Measurements from ENCODE around the gene ANO1. TPM values are rescaled to one million over a fixed set of nuclear protein-coding genes. Genes with fewer than 3 reads are reported as not detected.

Gene ANO1
- polyA plus RNA-seq, 6 donors from 2014 or later, result not detected

DNA sequence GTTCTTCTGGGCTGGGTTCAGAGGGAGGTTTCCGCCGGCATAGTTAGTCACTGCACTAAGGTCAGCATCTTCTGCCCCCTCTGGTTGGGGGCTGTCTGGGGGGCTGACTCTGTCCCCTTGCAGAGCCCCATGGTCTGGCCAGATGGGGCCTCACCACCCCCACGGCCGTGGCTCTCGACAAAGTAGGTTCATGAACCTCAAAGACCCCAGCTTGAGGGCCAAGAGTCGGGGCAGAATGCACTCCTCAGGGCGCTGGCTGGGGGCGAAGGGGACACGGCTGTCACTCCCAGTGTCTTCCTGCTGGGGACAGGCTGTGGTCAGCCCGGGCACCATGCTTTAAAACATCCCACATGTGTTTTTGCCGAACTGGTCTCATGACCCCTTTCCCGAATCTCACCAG, 20.8 kb downstream of the ANO1 start:
- ATAC-seq (ENCODE audit: low read depth in 2 of 2) (no peak), DNase-seq (no peak)
- Mint-ChIP-seq H3K27me3 (peaks cover 4 to 18% (median 10%) of the 10 kb centered on the region in 3 donors), H3K36me3 (no peaks in the 10 kb centered on the region), H3K4me3 (no peak overlapping the region), H3K4me1 (no peaks in the 10 kb centered on the region), H3K9me3 (peaks cover 0 to 1% (median 0%) of the 10 kb centered on the region in 7 donors), H3K27ac (no peak overlapping the region)

DNA sequence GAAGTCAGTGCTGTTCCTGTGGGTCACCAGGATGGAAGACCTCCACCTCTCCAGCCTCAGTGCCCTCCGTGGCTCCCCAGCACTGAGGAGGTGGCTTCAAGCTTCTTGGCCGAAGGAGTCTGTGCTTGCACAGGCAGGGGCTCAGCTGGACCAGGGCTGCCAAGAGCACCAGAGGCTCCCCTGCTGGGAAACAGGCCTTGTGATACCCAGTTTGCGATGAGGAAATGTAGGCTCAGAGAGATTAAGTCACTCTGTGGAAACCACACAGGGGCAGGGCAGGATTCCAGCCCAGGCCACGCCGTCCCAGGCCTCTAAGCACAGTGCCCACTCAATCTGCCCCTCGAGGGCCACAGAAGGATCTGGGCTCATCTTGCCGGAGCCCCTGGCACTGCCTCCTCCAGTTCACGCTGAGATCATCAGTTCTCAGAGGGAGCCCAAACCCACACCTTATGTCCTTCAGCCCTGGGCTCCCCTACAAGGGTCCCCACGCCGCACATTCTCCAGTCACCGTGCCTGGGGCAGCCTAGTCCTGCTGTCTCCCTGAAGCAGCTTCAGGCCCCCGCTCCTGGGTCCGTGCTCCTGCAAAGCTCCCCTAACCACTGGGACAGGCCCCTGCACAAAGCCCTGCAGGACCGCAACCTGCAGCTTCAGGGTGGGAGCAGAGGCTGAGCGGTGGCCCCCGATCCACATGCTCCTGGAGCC, 21.6 kb downstream of the ANO1 start:
- ATAC-seq (ENCODE audit: low read depth in 2 of 2) (no peak), DNase-seq (no peak)
- H3K36me3 Mint-ChIP-seq, result no peaks in the 10 kb centered on the region
- H3K4me3 Mint-ChIP-seq, result no peak overlapping the region
- H3K4me1 Mint-ChIP-seq, result no peaks in the 10 kb centered on the region
- H3K27me3 Mint-ChIP-seq, result peaks cover 4 to 23% (median 17%) of the 10 kb centered on the region in 3 donors
- H3K9me3 Mint-ChIP-seq, result peaks cover 0 to 1% (median 0%) of the 10 kb centered on the region in 7 donors
- no peak overlapping the region for H3K27ac Mint-ChIP-seq

DNA sequence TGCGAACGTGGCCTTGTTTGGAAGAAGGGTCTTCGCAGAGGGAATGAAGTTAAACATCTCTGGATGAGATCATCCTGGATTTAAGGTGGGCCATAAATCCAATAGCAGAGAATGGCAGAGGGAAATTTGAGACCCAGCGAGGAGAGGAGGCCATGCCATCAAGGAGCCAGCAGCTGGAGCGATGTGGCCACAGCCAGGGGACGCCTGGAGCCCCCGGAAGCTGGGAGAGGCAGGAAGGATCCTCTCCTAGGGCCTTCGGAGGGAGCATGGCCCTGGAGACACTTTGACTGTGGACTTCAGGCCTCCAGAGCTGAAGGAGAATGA, 22.1 kb downstream of the ANO1 start:
- H3K36me3 Mint-ChIP-seq, result no peaks in the 10 kb centered on the region

DNA sequence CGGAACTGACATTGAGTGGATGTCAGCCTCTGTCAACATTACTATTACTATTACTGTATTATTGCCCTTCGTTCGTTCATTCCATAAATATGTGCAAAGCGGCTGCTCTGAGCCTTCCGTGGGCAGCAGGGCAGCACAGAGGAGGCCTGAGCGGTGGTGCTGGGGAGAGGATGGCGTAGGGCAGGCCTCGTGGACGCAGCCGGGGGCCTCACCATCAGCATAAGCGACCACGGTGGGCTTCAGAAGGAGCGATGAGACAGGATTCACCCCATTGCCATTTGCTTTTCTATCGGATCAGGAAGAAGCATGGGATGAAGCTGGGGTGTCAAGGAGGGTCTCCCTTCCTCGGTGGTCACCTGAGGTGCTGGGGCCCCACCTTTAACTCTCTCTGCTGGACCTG, 22.7 kb downstream of the ANO1 start:
- Mint-ChIP-seq H3K27ac (no peak overlapping the region), H3K27me3 (peaks cover 4 to 27% (median 18%) of the 10 kb centered on the region in 3 donors), H3K36me3 (no peaks in the 10 kb centered on the region), H3K9me3 (peaks cover 0 to 1% (median 0%) of the 10 kb centered on the region in 7 donors), H3K4me1 (no peaks in the 10 kb centered on the region), H3K4me3 (no peak overlapping the region)
- DNase-seq, result no peak
- ATAC-seq (ENCODE audit: low read depth in 2 of 2), result no peak

More for the DNA sequence above, 22.1 kb downstream of the ANO1 start:
- no peak for ATAC-seq (ENCODE audit: low read depth in 2 of 2)
- no peak overlapping the region for H3K27ac Mint-ChIP-seq
- H3K27me3 Mint-ChIP-seq, result peaks cover 4 to 27% (median 18%) of the 10 kb centered on the region in 3 donors
- H3K4me3 Mint-ChIP-seq, result no peak overlapping the region
- H3K9me3 Mint-ChIP-seq, result peaks cover 0 to 1% (median 0%) of the 10 kb centered on the region in 7 donors
- H3K4me1 Mint-ChIP-seq, result no peaks in the 10 kb centered on the region
- no peak for DNase-seq

DNA sequence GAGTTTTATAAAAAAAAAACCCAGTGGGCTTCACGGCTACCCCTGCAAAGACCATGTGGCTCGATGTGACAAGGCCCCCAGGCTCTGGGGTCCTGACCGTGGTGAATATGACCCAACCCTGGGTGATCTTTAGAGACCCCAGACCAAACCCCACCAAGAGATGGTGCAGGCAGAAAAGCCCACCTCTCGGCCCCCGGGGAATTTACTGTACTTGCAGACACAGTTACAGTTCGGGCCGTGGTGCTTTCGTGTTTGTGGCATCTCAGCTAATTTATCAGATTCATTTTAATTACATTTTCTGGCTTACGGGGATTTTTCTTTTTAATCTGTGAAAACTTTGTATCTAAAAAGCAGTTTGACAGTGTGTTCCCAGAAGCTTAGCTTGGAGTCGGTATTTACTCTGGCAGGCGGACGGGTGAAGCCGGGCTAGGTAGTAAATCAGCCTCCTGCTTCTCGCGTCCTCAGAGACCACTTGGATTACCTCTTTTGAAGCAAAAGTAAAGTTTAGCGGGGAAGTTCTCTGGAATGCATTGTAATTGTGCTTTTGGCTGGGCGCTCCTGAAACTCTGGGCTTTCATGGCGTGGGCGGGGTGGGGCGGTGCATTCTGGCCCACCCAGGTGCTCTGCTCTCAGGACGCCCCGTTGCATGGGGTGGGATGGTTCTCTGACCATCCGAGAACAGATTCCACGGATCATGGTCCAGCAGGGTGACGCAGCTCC, 25.3 kb downstream of the ANO1 start:
- Mint-ChIP-seq H3K9me3 (no peaks in the 10 kb centered on the region), H3K36me3 (no peaks in the 10 kb centered on the region), H3K4me1 (peaks cover 0 to 4% (median 0%) of the 10 kb centered on the region in 3 donors), H3K4me3 (no peak overlapping the region), H3K27ac (no peak overlapping the region), H3K27me3 (peaks cover 4 to 23% (median 23%) of the 10 kb centered on the region in 3 donors)
- DNase-seq (no peak), ATAC-seq (ENCODE audit: low read depth in 2 of 2) (no peak)

DNA sequence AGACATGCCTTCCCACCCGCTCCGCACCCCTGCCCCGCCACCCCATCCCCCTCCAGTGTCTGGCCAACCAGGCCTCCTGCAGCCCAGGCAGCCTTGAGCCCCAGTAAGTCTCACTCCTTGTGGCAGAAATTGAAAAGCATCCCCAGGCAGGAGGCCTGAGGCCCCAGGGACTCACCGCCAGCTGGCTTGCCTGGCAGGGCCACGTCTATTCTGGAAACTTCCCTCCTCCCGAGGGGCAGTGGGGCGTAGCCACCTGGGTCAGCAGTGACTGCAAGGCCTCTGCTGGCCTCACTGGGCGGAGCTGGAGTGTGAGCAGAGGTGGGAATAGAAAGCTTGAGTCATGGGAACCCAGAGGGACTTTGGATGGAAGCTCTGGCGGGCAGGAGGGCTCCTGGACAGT, 26.3 kb downstream of the ANO1 start:
- ATAC-seq (ENCODE audit: low read depth in 2 of 2) (no peak), DNase-seq (no peak)
- H3K36me3 Mint-ChIP-seq, result no peaks in the 10 kb centered on the region
- H3K4me3 Mint-ChIP-seq, result no peak overlapping the region
- peaks cover 0 to 4% (median 0%) of the 10 kb centered on the region in 3 donors for H3K4me1 Mint-ChIP-seq
- H3K9me3 Mint-ChIP-seq, result no peaks in the 10 kb centered on the region
- no peak overlapping the region for H3K27ac Mint-ChIP-seq
- peaks cover 4 to 28% (median 23%) of the 10 kb centered on the region in 3 donors for H3K27me3 Mint-ChIP-seq

DNA sequence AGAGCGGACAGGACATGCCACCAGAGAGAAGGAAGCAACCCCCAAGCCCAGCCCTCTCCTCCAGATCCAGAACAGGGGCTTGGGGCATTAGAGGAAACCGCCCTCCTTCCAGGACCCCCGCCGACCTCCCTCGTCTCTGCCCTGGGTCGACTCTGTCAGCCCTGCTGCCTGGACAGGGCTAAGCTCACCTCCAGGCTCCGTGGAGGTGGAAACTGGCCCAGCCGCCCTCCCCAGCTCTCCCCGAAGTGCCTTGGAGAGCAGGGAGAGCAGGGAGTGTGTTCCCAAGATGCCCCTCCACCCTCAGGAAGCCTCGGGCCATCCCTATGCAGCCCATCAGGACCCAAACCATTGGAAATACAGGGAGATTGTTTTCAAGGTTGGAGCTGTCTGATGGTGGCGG, 26.8 kb downstream of the ANO1 start:
- no peak overlapping the region for H3K4me3 Mint-ChIP-seq
- H3K9me3 Mint-ChIP-seq, result no peaks in the 10 kb centered on the region
- ATAC-seq (ENCODE audit: low read depth in 2 of 2) (no peak), DNase-seq (no peak)
- no peaks in the 10 kb centered on the region for H3K36me3 Mint-ChIP-seq
- H3K27me3 Mint-ChIP-seq, result peaks cover 4 to 28% (median 23%) of the 10 kb centered on the region in 3 donors
- peaks cover 0 to 4% (median 0%) of the 10 kb centered on the region in 3 donors for H3K4me1 Mint-ChIP-seq
- H3K27ac Mint-ChIP-seq, result no peak overlapping the region

DNA sequence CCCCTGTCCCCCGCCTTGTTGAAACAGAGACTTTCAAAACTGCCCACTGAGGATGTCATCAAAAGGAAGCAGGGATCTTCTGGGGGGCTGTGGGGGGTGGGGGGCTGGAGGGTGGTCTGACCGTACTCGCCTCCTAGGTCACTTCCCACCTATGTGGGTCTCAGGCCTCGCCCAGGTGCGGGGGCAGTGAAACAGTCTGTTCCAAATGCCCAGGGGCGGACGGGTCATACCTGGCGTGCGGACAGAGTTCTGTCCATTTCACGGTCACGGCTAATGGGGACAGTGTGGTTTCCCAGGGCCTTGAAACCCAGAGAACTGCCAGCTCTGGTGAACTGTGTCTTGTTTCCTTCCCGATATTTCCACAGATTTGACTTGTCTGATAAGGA, 27.2 kb downstream of the ANO1 start:
- H3K4me1 Mint-ChIP-seq, result peaks cover 0 to 4% (median 0%) of the 10 kb centered on the region in 3 donors
- H3K9me3 Mint-ChIP-seq, result no peaks in the 10 kb centered on the region
- no peaks in the 10 kb centered on the region for H3K36me3 Mint-ChIP-seq
- H3K27ac Mint-ChIP-seq, result no peak overlapping the region
- DNase-seq, result no peak
- no peak for ATAC-seq (ENCODE audit: low read depth in 2 of 2)
- no peak overlapping the region for H3K4me3 Mint-ChIP-seq
- H3K27me3 Mint-ChIP-seq, result peaks cover 4 to 28% (median 23%) of the 10 kb centered on the region in 3 donors

DNA sequence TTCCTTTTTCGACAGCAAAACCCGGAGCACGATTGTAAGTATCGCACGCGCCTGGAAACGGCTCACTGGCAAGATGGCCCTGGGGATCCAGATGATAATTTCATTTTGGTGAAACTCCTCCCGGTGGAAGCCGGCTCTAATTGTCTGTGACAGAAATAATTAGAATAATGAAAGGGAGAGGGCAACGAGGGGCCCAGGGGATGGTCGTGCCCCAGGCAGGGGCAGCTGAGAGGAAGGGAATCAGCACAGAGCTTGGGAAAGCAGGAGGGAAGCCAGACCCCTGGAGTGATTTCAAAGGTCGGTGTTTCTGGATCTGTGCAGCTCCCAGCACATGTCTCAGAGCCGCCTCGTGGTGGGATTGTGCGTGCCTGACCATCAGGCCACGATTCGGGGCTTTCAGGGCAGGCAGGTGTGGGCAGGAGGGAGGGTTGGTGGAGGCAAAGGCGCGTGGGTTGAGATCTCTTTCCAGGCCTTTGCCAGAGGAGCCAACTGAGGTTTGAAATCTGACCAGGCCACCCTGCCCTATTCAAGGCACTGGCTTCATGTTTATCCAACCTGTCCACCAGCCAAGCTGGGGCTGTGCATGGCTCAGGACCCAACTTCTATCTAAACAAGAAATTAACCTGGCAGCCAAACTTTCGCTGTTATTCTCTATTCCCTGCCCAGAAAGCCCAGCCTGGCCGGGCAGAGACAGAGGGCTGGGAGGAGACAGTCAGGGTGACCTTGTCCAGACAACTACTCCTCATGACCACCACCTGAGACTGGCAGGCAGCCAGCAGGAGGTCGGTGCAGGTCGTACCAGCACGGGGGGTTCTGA, 27.8 kb downstream of the ANO1 start:
- Mint-ChIP-seq H3K4me3 (no peak overlapping the region), H3K27ac (no peak overlapping the region), H3K27me3 (peaks cover 0 to 34% (median 29%) of the 10 kb centered on the region in 3 donors), H3K4me1 (peaks cover 0 to 4% (median 0%) of the 10 kb centered on the region in 3 donors), H3K9me3 (no peaks in the 10 kb centered on the region), H3K36me3 (no peaks in the 10 kb centered on the region)
- DNase-seq (no peak), ATAC-seq (ENCODE audit: low read depth in 2 of 2) (no peak)

DNA sequence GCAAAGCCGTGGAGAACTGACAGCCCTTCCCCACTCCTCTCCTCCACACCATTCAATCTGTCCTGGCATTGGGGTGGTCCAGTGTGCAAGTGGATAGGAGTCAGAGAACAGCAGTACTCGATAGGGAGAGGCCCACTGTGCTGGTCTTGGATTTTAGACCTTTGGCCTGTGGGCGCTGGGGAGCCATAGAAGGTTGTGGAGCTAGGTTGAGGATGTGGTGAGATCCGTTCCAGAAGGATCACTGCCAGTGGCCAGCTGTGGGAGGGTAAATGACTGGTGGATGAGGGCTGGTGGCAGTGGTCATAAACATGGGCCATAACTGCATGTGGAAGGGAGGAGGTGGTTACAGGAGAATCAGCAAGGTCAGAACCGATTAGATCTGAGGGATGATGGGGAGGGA, 28.6 kb downstream of the ANO1 start:
- H3K27me3 Mint-ChIP-seq, result peaks cover 0 to 39% (median 35%) of the 10 kb centered on the region in 3 donors
- no peak overlapping the region for H3K4me3 Mint-ChIP-seq
- no peak for ATAC-seq (ENCODE audit: low read depth in 2 of 2)
- DNase-seq, result no peak
- peaks cover 0 to 7% (median 4%) of the 10 kb centered on the region in 3 donors for H3K4me1 Mint-ChIP-seq
- H3K36me3 Mint-ChIP-seq, result no peaks in the 10 kb centered on the region
- H3K9me3 Mint-ChIP-seq, result no peaks in the 10 kb centered on the region
- no peak overlapping the region for H3K27ac Mint-ChIP-seq

DNA sequence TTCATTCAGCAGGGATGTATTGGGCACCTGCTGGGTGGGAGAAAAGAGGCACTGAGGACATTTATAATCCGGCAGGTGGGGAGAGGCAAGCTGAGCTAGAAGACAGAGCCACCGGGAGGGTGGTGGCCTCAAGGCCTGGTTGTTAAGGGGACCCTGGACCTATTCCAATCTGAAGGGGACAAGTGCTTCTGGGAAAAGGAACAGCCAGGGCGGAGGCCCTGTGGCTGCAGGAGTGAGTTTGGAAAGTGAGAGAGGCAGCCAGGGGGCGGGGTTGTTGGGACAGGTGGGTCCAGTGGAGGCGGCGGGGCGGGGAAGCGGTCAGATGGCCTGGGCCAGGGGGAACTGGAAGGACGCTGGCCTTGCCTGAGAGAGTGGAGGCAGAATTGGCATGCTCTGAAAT, 29.1 kb downstream of the ANO1 start:
- ATAC-seq (ENCODE audit: low read depth in 2 of 2), result no peak
- Mint-ChIP-seq H3K4me3 (no peak overlapping the region), H3K9me3 (no peaks in the 10 kb centered on the region), H3K27me3 (peaks cover 0 to 41% (median 35%) of the 10 kb centered on the region in 3 donors), H3K36me3 (no peaks in the 10 kb centered on the region), H3K27ac (no peak overlapping the region), H3K4me1 (peaks cover 0 to 10% (median 4%) of the 10 kb centered on the region in 3 donors)
- no peak for DNase-seq

DNA sequence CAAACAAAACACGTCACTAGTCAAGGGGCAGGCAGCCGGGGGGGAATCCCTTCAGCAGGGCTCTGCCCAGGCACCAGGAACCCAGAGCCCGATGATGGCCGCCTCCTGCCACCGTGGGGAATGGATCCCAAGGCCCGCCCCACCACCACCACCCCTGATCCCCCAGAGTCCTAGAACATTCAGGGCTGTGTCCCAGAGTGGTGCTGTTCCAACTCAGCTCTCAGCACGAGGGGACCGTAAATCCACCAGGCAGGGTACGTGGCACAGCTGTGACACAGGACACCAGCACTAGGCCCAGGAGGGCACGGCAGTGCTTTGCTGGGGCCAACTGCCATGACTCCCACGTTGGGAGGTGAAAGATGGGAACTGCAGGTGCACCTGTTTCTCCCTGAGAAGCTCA, 29.6 kb downstream of the ANO1 start:
- ATAC-seq (ENCODE audit: low read depth in 2 of 2), result no peak
- DNase-seq, result no peak
- Mint-ChIP-seq H3K36me3 (no peaks in the 10 kb centered on the region), H3K27ac (no peak overlapping the region), H3K4me1 (peaks cover 0 to 10% (median 4%) of the 10 kb centered on the region in 3 donors), H3K27me3 (peaks cover 0 to 41% (median 35%) of the 10 kb centered on the region in 3 donors), H3K9me3 (no peaks in the 10 kb centered on the region), H3K4me3 (no peak overlapping the region)

DNA sequence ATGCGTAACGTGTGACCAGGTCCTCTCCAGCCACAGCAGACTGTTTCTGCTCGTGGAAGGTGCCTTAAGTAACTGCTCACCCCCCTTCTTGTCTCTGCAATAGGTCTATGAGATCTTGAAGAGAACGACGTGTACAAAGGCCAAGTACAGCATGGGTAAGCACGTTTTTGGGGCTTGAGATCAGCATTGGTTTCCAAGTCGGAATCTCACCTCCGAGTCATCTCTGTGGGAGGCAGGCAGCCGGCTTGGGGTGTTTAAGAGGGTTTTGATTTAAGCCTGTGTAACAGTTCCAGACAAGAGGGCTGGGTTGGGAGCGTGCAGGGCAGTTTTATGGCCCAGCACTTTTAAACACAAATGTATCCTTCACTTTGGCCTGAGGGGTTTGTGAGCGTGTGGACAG, 30.1 kb downstream of the ANO1 start:
- Mint-ChIP-seq H3K27me3 (peaks cover 0 to 41% (median 35%) of the 10 kb centered on the region in 3 donors), H3K27ac (no peak overlapping the region), H3K9me3 (no peaks in the 10 kb centered on the region), H3K4me1 (peaks cover 0 to 10% (median 4%) of the 10 kb centered on the region in 3 donors), H3K36me3 (no peaks in the 10 kb centered on the region), H3K4me3 (no peak overlapping the region)
- no peak for ATAC-seq (ENCODE audit: low read depth in 2 of 2)
- DNase-seq, result no peak
